Amniotic stem cell (primary cell): Measurements from ENCODE around the gene PDE4D.
"Not testable (repeated sequence)": the region's sequence is repeated elsewhere in the genome, so short reads cannot be mapped to it uniquely, and the experiment has no call there.

ENCODE experiments used
- DNase-seq: peaks from one replicate; lab custom pipeline; 2025; lab: John Stamatoyannopoulos, UW

The PDE4D gene

GRCh38 chr5:59768152-59769040 is 125.1 kb downstream of the PDE4D start:
- peak; percentile 8 for DNase-seq

DNA sequence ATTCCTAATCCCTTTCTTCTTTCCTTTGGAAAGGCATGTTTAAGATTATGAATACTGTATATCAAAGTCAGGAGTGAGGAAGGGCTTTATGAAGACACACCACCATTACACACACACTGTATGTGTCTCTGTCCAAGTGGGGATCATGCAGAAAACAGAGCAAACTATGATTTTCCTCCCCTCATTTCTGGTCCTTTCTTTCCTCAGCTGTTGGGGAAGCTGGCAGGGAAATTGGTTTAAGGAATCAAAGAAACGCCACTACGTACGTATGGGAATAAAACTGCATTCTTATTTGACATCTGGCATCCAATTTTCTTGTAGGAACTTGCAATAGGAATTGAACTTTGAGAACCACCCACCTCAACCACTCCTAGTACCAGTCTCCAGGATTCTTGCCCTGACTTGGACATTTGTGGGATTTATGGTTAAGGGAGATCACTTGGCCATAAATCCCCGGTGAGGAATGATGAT is 125.8 kb downstream of the PDE4D start:
- DNase-seq, result no peak

- DNase-seq, result no peak
Observed at GRCh38 chr5:59767211-59767605, 126.3 kb downstream of the PDE4D start.

- DNase-seq, result no peak
Observed at GRCh38 chr5:59766427-59767210, 126.9 kb downstream of the PDE4D start.

DNA sequence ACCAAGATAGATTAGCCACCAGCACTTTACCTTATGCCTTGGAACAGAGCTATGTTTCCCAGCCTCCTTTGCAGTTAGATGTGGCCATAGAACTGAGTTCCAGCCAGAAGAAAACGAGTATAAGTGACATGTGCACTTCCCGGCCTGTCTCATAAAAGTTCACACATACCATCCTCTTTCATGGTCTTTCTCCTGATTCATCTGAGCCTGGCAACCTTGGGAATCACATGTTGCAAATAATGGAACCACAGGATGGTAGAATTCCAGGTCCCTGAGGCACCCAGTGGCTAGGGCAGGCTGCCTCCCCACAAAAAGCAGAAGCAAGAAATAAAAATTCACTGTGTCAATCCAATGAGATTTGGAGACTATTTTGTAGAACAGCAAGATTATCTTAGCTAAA is 128.1 kb downstream of the PDE4D start:
- no peak for DNase-seq

GRCh38 chr5:59764361-59764760 is 129.2 kb downstream of the PDE4D start:
- no peak for DNase-seq

- no peak for DNase-seq
Observed at GRCh38 chr5:59763541-59763940, 130.0 kb downstream of the PDE4D start.

DNA sequence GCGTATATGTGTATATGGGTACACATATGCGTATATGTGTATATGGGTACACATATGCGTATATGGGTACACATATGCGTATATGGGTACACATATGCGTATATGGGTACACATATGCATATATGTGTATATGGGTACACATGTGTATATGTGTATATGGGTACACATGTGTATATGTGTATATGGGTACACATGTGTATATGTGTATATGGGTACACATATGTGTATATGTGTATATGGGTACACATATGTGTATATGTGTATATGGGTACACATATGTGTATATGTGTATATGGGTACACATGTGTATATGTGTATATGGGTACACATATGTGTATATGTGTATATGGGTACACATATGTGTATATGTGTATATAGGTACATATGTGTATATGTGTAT is 131.3 kb downstream of the PDE4D start:
- DNase-seq, result not testable (repeated sequence)

DNA sequence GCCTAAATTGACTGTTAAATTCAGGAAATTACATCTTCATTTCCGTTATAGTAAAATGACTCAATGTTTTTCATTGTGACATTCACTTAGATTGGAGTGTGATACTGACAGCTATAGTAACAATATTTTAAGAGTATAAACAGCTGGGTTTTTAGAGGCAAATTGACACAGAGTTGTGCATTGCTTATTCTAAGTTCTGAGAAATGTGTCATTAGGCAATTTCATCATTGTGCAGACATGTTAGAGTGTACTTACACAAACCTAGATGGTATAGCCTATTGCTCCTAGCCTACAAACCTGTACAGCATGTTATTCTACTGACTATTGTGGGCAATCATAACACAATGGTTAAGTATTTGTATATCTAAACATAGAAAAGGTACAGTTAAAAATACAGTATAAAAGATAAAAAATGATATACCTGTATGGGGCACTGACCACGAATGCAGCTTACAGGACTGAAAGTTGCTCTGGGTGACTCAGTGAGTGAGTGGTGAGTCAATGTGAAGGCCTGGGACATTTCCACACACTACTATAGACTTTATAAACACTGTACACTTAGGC is 132.7 kb downstream of the PDE4D start:
- DNase-seq, result no peak

- no peak for DNase-seq
Observed at GRCh38 chr5:59759600-59760351, 133.8 kb downstream of the PDE4D start.

GRCh38 chr5:59758566-59758965 is 135.0 kb downstream of the PDE4D start:
- DNase-seq, result no peak

DNA sequence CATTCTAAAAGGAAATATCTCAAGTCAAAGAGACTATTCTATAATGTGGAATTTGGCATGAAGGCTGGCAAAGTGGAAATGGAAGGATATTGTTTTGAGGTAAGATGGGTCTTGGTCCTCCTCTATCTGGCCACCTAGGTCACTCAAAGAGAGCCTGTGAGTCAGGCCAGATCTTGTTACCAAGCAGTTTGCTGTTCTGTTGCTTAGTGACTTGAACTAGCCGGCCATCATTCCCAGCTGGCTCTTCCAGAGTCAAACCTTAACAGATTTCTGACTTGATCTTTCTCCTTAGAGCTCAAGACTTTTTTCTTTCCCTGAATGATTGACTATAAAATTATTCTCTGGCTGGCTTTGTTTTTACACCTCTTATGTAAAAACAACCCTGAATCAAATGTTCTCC is 136.1 kb downstream of the PDE4D start:
- no peak for DNase-seq

DNA sequence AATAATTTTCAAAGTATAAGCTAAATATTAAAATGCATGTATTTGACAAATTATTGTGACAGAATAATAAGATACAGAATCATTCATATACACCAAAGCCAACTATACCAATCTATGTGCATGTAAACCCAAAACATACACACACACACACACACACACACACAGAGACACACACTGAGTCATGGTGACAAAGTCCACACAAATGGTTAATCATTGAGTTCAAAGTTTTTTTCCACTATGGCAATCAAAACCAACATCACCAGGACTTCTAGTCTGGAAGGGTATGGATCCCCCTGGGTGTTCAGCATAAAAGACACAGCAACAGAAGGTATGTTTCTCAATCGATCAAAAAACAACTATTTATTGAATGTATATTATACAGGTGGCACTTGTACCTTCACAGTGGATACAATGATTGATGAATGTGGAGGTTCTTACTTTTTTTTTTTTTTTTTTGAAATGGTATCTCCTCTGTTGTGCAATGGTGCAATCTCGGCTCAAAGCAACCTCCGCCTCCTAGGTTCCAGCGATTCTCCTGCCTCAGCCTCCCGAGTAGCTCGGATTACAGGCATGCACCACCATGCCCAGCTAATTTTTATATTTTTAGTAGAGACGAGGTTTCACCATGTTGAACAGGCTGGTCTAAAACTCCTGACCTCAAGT is 137.0 kb downstream of the PDE4D start:
- DNase-seq, result no peak

- no peak for DNase-seq
Observed at GRCh38 chr5:59755476-59755875, 138.1 kb downstream of the PDE4D start.

- no peak for DNase-seq
Observed at GRCh38 chr5:59753599-59753998, 139.9 kb downstream of the PDE4D start.

GRCh38 chr5:59749782-59750520 is 143.6 kb downstream of the PDE4D start:
- no peak for DNase-seq

GRCh38 chr5:59748036-59748663 is 145.4 kb downstream of the PDE4D start:
- DNase-seq, result not testable (repeated sequence)

DNA sequence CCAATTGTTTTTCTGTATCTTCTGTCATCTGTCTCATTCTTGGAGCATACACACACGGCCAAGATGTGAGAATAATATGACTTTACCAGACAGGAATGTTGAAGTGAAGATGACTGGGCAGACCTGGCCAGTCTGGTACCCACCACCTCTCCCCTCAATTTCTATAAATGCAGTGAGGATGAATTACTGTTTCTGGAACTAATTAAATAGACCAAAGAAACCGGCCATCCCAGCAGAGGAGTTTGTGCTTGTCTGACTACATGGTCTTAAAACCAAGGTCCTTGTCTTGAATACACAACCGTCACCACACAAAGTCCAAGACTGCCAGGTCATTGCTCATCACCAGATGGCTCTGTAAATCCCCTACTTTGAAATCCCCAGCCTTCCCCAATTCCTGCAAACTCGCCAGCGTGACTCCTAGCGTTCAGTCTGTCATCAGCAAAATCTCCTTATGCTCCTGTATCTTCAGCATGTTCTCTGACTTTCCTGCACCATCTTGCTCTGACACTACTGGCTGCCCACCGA is 147.2 kb downstream of the PDE4D start:
- DNase-seq, result no peak

DNA sequence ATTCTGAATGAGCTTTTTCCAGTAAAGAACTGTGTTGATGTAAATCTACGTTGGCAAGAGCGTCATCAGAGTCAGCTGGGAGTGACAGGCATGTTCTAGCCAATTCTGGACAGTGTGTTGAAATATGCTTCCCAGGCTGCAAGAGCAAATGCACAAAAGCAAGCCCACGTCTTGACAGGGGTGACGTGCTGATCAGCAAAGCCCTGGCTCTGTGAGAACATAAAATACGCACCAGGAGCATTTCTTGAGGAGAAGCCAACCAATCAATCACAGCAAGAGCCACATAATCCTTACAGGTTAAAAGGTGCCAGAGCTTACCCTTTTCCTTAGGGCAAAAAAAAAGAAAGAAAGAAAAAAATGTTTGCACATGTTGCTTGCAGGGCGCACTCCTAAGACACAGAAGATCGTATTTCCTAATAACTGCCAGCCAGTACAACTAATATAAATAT is 148.1 kb downstream of the PDE4D start:
- no peak for DNase-seq

DNA sequence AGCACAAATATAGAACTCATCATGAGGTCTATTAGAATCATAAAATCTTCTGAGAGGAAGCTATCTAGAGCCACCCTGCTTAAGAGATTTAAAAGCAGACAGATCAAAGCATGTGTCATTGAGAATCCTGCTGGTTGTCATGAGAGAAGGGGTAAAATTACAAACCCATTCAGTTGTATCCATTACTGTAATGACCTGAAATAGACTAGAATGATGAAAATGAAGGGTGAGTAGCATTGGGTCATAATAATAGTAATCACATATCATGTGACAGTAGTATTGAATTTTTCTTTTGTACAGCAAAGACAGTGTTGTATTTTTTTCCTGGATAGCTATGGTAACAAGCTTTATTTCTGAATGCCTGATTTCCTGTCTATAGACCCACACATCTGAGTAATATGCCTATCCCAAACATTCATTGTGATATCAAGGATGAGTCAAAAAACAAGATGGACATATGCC is 149.0 kb downstream of the PDE4D start:
- DNase-seq, result no peak
